Inferior parietal cortex (tissue), 1 donor: ENCODE measurements around the gene GMDS.

Experiments used
- DNase-seq: peaks from one replicate; pipeline ENCODE4 v3.0.0-alpha.2; 2016; ENCODE audit errors: extremely low spot score

Gene GMDS

DNA sequence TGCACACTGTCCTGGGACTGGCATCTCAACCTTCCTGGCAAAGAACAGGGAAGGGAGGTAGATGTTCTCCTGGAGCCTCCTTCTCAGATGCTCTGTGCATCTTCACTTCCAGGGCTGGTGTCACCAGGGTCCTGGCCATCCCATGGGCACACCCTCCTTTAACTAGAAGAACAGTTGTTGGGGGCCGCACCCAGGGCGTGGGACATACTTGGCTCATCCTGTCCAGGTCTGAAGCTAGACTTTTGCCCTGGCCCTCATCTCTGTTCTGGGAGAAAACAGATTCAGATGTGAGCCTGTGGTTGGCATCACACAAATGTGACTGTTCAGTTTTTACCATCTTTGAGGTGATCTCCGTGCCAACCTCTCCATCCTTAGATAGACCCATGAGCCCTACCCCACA, 594.0 kb downstream of the GMDS start:
- no peak for DNase-seq

DNA sequence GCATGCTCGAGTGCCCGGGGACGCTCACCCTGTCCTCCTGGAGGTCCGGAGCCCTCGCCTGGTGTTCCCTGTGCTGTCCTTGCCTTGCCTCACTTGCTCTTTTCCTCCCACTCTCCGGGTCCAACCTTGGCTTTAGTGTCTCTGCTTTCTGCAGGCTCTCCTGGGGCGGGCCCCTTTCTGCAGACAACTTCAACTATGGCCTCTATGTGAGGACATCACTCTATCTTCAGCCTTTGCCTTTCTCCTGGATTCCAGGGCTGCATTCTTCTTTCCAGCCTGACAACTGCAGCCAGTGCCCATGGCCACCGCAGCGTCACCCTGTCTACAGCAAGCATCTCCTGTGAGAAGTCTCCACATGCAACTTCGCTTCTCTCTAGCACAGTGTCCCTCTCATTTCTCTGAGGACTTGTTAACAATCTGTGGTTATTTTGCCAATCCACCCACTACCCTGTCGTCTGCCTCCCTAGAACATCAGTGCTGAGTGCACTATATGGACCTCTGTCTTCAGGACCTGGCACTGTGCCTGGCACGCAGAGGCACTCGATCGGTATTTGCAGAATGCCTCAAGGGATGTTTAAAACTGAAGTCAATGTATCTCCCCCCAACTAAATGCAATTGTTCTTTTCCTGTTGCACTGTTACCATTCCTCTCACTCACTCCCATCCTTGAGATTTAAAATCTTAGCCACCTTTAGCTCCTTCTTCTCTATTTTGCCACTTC, 599.8 kb downstream of the GMDS start:
- no peak for DNase-seq

DNA sequence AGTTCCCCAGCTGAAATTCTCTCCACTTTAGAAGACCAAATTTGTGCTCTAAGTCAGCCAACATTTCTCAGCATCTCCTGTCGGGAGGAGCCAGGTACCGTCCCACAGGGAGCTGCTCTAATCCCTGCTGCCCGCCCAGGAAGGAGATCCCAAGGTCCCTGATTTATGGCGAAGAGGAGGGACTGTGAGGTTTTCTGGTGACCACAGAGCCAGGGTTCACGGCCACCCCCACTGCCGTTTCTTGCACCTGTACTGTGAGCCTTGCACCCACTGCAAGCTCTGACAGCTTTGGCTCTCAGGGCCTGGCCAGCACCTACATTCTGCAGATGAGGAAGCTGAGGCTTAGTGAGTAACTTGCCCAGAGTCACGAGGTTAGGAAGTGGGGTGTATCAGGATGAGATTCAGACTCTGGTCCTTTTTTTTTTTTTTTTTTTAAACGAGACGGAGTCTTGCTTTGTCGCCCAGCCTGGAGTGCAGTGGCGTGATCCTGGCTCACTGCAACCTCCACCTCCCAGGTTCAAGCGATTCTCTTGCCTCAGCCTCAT, 600.8 kb downstream of the GMDS start:
- DNase-seq = no peak

DNA sequence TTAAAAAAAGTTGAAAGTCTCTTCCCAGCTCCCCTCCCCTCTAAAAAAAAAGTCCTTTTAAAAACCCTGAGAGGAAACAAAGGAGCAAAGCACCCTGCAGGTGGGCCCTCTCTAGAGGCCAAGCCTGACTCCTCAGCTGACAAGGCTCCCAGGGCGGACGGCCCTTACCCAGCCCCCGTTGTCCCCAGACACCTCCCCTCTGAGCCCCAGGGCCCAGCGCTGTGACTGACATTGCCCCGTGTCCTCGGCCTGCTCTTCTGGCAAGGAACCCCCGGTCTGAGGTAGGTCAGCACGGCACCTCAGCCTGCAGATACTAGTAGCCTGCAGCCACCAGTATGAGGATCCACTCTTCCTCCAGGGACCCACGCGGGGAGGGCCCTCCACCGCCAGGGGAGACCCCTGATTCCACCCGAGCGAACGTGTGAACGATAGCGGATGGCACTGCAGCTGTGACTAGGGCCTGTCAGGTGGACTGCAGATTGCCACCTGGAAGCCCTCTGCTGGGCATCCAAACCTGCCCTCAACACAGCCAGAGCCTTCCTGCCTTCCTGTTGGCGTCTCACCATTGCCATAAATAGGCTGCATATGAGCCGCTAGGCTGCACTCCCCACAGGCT, 601.5 kb downstream of the GMDS start:
- DNase-seq = no peak

DNA sequence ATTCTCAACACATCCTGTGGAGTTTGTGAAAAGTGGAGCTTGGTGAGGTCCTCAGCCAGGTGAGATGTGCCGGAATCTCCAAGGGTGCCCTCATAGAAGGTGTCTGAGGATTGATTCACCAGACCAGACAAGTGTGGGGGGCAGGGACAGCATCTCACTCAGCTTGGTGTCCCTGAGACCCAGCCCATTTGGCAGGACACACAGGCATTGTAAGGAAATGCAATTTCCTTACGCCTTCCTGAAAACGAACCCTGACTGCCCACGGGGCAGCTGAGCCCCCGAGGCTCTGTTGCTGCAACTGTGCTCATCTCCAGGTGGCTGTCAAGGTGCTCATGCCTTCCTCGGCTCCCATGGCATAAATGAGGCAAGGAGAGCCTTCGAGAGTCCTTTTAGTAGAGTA, 602.3 kb downstream of the GMDS start:
- DNase-seq = no peak

DNA sequence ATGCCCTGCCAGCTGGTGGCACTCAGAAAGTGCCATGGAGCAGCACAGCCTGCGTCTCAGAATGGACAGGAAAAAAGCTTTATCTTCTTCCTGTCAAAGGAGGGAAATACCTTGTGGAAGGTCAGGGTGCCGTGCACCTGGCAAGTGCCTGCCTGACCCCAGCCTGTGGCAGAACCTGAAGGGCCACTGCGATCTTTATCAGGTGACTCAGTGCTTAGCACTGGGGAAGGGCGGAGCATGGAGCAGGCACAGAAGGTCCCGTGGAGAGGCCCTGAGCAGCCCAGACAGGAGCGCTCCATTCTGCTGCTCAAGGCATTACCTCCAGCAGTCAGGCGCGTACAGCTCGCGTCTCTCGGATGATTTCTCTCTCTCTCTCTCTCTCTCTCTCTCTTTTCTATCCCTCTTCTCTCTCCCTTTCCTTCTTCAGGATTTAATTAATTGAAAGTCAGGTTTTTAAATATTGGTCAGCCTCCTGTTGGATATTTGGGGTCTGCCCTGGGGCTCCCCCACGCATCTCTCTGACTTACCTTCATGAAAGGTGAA, 604.0 kb downstream of the GMDS start:
- no peak for DNase-seq

DNA sequence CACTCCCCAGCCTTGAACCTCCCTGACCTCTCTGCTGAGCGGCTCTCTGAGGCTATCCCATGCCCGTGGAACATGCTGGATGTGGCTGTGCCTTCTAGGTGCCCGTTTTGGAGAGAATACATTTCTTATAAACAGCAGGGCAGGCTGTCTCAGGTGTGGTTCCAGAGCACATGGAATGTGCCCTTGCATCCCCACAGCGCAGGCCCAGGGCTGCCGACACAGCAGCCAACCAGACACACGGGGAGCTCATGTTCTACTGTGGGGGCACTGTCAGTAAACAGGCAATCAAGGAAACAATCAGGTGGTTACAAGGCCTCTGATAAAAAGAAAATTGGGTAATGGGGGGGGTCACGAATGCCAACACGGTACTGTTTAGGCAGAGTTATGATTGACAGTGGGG, 604.9 kb downstream of the GMDS start:
- no peak for DNase-seq

DNA sequence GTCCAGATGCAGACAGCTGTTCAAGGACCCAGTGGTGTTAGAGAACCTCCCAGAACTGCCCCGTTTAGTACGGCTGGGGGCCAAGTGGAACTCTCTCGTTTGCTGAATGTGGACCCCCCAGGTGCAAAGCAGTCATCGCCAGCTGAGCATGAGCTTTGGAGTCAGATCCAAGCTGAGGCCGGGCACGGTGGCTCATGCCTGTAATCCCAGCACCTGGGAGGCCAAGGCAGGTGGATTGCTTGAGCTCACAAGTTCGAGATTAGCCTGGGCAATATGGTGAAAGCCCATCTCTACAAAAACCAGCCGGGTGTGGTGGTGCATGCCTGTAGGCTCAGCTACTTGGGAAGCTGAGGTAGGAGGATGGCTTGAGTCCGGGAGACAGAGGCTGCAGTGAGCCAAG, 606.0 kb downstream of the GMDS start:
- no peak for DNase-seq

DNA sequence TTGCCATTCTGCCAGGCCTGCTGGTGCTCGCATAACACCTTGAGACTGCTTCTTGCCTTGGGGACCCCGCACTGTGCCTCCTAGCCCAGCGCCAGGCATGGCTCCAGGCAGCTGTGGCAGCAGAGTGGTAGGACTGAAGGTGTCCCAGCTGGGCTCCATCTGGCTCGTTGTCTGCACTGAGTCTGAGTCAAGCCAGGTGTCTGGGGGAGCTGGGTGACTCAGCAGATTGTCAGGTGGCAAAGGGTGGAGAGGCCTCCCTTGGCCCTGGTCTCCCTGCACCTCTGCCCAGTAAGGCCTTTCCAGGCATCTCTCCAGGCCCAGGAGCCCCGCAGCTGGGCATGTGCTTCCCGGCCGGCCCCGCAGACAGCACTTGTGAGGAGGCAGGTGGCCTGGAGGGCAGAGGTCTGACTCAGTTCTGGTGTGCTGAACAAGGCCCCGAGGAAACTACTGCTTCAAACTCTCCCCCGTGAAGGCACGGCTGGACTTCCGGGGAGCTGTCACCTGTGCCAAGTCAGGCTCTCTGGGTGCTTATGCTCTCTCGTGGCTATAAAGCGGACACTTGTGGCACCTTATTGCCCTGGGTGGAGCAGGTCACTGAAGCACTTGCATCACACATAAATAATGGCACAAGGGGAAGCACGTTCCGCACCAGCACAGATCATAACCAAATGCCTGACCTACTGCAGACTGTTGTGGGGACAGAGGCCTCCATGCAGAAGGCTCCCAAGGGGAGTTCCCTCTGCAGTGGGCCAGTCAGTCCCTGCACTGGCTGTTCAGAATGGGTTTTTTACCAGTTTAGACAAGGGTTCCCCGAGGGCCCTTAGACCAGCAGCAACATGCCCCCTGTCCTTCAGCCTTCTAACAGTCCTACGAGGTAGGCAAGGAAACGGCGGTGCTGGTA, 608.2 kb downstream of the GMDS start:
- DNase-seq = no peak

DNA sequence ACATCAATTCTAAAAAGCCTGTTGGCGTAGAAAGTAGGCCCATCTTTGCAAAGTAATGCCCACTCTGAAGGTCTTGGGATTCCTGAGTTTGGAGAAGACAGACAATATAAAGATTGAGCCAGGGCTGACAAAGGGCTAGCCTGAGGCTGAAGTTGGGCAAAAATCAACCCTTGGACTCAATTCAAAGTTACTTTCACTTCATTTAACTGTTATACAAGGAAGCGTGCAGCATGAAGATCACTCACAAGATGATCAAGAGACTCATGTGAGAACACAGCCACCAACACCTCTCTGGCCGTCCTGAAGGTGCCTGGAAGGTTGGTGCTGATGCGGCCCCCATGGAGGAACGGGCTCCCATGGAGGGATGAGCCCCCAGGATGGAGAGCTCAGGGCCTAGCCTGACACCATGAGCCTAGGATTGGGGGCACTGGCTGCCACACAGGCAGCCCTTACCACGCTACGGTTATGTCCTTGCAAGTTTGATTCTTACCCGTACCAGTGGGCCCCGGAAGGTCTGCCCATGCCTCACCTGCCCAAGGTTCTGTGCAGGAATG, 609.1 kb downstream of the GMDS start:
- no peak for DNase-seq

DNA sequence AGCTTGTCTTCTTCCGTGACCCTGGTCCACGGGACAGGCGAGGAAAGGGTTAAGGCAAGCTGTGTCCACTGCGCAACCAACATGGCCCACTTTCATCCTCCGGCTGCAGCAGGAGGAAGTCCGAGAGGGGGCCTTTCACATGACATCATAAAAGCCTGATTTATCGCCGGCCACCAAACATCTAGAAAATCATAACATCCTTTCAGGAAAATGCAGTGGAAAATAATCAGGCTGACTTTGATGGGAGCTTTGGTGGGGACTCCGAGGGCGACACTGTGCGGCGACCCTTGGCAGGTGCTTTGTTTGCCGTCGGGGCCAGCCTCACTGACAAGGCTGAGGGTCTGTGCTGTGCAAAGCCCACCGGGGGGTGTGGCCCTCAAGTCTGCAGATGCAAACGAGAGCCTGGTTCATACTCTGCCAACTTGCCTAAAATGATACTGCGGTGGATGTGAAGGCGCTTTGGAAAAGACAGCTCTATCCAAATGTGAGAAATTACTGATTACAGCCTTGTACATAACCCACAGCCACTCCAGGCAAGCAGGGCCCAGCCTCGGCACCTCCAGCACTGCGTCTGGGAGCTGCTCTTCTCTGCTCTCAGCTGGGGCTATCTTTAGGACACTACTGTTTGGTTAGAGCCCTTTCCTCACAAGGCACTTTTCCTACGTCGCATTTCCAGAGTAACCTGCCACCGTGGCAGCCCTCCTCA, 609.9 kb downstream of the GMDS start:
- DNase-seq = no peak

DNA sequence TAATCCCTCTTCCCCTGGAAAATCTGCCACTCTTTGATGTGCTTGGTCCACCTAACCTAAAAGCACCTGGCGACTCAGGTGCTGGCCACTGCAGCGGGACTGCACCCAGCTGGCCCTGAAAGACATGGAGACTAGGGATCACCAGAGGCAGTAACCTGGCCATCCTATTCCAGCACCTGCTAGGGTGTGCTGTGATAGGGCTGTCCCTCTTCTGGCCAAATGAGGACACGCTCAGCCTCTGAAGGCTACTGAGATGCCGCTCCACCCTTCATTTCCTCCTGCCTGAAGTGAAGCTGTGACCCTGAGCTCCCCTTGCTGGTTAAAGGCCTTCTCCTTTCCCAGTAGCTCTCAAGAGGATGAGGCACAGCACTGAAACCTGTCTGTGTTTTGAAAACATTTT, 611.3 kb downstream of the GMDS start:
- DNase-seq = no peak

DNA sequence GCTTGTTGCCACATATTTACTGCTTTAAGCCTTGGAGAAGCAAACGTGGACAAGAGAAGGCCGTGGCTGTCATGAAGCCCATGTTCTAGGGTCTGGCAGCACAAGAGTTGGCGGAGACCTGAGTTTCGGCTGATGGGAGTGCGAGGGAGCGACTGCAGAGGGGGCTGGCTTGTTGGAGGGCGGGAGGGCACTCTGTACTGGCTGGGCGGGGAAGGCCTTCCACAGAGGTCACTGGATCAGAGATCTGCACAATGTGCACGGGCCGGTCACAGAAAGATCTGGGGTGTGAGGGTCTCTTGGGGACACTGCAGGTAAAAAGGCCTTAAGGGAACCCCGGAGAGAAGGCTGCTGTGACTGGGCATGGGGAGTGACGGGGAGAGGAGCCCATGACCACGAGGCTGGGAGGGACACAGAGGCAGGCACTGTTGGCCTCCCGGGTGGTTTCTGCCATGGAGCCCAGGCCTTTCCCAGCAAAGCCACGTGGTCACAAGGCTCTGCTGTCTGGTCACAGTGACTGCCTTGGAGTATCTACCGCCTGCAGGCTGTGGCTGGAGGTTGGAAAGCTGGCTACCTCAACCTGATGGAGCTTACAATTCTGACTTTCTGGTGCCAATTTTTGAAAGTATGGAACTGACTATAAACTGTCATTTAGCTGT, 611.9 kb downstream of the GMDS start:
- no peak for DNase-seq

DNA sequence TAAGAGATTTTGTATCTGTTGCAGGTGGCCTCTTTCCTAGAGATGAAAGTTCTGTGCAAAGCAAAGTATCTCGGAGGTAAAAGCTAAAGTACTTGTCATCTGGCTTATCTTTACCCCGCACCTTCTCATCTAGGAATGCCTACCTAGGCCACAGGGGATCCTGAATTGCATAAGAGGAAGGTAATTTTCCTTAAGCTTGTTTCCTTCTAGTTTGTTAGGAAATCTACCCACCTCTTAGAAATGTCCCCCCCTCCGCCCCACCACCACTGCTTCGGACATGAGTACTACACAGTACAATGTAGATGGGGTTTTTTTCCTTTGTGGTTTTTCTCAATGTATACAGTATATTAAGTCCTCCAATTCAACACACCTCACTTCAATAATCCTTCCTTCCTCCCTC, 614.2 kb downstream of the GMDS start:
- DNase-seq = no peak

DNA sequence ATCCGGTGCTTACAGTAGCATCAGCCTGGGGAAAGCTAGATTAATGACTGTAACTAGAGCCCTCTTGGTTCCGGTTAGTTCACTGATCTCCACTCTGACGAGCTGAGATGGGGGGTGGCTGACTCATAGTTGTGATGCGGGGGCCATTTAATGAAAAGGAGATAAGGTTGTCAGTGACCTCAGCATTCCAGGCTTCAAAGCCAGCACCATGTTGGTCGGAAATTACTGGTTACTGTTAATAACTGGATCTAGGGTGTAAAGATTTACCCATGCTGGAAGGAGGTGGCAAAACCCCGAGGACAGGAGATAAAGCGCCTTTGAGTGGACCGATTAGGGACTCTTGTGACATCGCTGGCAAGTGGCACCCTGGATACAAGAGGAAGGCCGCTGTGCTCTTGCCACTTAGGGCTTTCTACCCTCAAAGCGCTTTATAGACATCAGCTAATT, 614.6 kb downstream of the GMDS start:
- DNase-seq = no peak

DNA sequence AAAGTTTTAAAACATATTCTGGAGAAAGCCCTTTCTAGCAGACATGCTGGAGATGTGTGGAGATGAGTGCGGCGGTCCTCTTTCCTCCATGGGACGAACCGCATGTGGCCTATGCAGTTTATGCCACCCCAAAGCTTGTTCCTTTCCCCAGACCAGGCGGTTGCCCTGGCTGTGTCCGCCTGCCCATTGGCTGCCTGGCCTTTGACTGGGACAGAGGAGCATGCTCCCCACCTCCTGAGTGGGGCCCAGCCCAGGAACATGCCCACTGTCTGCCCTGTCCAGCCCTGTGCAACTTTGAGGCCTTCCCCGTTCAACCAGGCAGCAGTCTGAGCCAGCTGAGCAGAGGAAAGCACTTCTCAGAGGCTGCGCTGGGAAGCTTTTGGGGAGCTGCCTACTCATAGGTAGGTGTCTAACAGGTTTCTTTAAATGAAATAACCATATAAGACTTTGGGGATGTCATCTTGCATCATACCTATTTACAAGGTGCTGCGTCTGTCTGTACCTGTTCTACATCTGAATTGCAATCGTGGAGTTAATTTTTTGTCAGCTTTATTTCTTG, 615.1 kb downstream of the GMDS start:
- no peak for DNase-seq

DNA sequence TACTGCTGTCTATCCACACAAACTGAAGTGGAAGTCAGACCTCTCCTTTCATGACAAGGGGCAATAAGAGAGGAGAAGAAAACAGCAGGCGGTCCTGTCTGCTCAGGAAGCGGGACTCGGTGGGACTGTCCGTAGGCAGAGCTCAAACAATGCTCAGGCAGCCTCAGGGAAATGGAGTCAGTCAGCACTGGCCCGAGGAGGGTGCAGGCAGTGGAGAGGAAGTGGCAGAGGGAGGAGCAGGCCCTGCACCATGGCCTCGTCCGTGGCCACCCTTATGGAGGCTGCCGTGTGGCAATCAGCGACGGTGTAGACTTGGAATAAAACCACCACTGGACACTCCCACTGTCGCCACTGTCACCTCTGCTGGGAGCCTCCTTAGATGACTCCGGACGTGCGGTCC, 616.1 kb downstream of the GMDS start:
- no peak for DNase-seq

DNA sequence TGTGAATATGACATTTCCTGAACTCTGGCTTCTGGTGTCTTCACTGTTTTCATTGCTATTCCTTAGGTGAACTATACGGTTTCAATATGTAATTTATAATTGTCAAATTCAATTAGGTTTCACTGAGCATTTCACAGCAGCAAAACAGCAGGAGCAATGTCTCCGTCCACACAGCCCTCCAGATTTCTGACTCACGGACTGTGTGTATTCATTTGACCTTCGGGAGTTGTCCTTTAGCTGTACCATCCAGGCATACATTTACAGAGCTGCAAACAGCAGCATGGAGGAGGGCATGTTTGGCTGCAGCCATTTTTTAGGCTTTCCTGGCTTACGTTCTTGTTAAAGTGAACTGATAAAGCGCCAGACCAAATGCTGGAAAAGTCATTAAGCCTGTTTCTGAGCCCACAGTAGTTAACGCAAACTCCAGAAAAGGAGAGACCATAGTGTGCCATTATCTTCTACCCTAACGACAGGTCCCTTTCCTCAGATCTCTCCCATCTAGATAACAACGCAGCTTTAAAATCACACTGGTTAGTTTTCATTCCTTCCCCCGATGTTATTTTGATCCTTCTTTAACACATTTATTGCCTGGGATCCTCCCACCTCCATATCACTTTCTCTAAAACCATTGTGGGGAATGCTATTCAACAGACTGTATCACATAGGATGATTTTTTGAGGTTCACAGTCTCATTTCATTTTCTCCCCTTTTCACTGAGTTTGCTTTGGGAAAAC, 617.4 kb downstream of the GMDS start:
- no peak for DNase-seq

DNA sequence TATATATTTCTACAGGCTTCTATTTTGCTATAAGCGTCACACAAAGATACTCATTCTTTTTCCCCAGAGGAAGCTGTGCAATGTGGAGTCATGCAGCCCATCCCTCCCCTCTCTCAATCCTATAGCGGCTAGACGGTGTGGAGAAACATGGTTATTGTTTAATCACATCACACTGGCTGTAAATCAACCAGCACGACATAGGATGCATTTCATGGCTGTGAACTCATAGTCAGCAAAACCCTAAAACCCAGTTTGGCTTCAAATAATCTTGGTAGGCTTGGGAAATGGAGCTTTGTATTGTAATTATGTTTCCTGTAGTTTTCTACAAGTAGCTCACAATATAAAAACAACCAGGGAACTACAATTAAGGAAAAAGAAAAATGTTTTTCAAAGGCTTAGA, 618.9 kb downstream of the GMDS start:
- DNase-seq = no peak
